HepG2 (cell line): ENCODE measurements around the gene HAPLN1. TPM values are rescaled to one million over a fixed set of nuclear protein-coding genes. Genes with fewer than 3 reads are reported as not detected.

Source experiments
- AHDC1 ChIP-seq: sonication (generic); formaldehyde crosslinking; IDR thresholded peaks from 2 replicates; pipeline ENCODE4 v1.5.1; 2020; ENCODE audit warnings: mild to moderate bottlenecking, missing genetic modification reagents, borderline replicate concordance
- BCL6 ChIP-seq: IDR thresholded peaks from 2 replicates; pipeline ENCODE4 v1.6.1; 2016; ENCODE audit warnings: missing genetic modification reagents, missing compliant biosample characterization
- MLX ChIP-seq: IDR thresholded peaks from 2 replicates; pipeline ENCODE4 v1.6.1; 2016
- ZNF281 ChIP-seq: sonication (generic); formaldehyde crosslinking; IDR thresholded peaks from 2 replicates; pipeline ENCODE4 v1.4.0; 2020; ENCODE audit warnings: missing genetic modification reagents, borderline replicate concordance
- ZNF296 ChIP-seq: sonication (generic); formaldehyde crosslinking; conservative IDR thresholded peaks from 2 replicates; pipeline ENCODE4 v1.5.0; 2020; ENCODE audit warnings: mild to moderate bottlenecking, missing genetic modification reagents
- ZNF407 ChIP-seq: sonication (generic); formaldehyde crosslinking; IDR thresholded peaks from one replicate; pipeline ENCODE4 v1.5.1; 2020; ENCODE audit warnings: mild to moderate bottlenecking, missing genetic modification reagents; ENCODE audit errors: not compliant biosample characterization
- ZNF780A ChIP-seq: sonication (generic); formaldehyde crosslinking; IDR thresholded peaks from 2 replicates; pipeline ENCODE4 v1.8.0; 2022; ENCODE audit warnings: mild to moderate bottlenecking, missing genetic modification reagents, moderate library complexity
- polyA plus RNA-seq, 8 experiments: library from polyadenylated mRNA; depleted of rRNA in 3 of 8; stranded (reverse) in 7 of 8; unstranded in 1 of 8; fragments of >200 nt; fragmentation: Illumina TruSeq in 4 of 8; extraction: Trizol in 4 of 8; gene quantifications; 2 replicates each; pipeline versions ENCODE4 v1.2.1 to v1.2.3, GENCODE V29; 2011 to 2016; ENCODE audit warnings: low read depth in 4 of 8, missing spikeins in 1 of 8, mixed read lengths in 1 of 8; ENCODE audit not compliant: insufficient read depth in 1 of 8
- total RNA-seq, 5 experiments: library from RNA; depleted of rRNA; stranded (reverse); fragments of >200 nt; fragmentation: Illumina TruSeq; extraction: Trizol; gene quantifications; 2 replicates each; pipeline ENCODE4 v1.2.3, GENCODE V29; 2016; ENCODE audit warnings: low read depth in 1 of 5

The HAPLN1 gene
- total and polyA plus RNA-seq, 2 of the 13 experiments (the other 11 are each of a cell fraction or from before 2014, with no cell fraction given), result not detected

GRCh38 chr5:83715236-83716065 is 5.2 kb downstream of the HAPLN1 start (continued):
- TF ChIP-seq ZNF407 (CRISPR knock-in tag) (no peak), ZNF296 (CRISPR knock-in tag) (no peak), ZNF281 (no peak), MLX (CRISPR knock-in tag) (no peak), BCL6 (CRISPR knock-in tag) (no peak), ZNF780A (no peak), AHDC1 (CRISPR knock-in tag) (no peak)
